TTC549 (cell line): Measurements from ENCODE around the gene CREB3L2.
"Not testable (repeated sequence)": the region's sequence is repeated elsewhere in the genome, so short reads cannot be mapped to it uniquely, and the experiment has no call there.

Experiments used
- FAIRE-seq: peaks from 2 replicates; lab custom pipeline; 2012; peaks lifted over from hg19 to GRCh38; lab: Jason Lieb, UNC

The CREB3L2 gene, protein sequence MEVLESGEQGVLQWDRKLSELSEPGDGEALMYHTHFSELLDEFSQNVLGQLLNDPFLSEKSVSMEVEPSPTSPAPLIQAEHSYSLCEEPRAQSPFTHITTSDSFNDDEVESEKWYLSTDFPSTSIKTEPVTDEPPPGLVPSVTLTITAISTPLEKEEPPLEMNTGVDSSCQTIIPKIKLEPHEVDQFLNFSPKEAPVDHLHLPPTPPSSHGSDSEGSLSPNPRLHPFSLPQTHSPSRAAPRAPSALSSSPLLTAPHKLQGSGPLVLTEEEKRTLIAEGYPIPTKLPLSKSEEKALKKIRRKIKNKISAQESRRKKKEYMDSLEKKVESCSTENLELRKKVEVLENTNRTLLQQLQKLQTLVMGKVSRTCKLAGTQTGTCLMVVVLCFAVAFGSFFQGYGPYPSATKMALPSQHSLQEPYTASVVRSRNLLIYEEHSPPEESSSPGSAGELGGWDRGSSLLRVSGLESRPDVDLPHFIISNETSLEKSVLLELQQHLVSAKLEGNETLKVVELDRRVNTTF

DNA sequence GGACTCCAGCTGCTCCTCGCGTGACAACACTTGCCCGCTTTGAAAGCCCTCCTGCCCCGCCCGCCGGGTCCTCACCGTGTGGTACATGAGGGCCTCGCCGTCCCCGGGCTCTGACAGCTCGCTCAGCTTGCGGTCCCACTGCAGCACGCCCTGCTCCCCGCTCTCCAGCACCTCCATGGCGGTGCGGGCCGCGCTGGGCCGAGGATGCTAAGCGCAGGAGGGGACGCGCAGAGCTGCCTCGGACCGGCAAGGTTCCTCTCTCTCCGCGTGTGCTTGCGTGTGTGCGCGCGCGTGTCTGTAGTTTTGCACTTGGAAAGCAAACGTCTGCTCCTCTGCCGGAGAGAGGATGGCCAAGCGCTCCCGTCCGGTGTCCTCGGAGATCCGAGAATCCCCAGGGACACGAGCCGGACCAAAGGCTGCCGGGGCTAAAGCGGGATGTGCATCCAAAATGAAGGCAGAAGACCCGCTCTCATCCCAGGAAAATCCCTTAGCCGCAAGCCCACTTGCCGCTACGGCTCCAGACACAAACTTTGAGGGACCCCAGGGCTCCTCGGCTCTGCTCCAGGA is at the start of gene CREB3L2:
Gene CREB3L2 (minus strand): TSS at position 558 of the 567 bp plus-strand sequence. CDS start 381 bp downstream, at position 177.
- no peak for FAIRE-seq

DNA sequence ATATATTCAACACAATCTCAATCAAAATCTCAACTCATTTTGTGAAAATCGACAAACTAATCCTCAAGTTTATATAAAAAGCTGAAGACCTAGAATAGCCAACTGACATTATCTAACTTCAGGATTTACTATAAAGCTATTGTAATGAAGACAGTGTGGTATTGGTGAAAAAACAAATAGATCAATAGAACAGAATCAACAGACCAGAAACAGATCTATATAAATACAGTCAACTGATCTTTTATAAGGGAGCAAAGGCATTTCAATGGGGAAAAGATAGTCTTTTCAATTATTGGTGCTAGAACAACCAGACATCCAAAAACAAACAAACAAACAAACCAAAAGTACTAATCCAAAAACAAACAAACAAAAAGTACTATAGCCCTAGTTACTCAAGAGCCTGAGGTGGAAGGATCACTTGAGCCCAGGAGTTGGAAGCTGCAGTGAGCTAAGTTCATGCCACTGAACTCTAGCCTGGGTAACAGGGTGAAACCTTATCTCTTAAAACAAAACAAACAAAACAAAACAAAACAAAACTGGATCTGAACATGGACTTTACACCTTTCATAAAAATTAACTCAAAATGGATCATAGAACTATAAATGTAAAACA is 47.7 kb upstream of the CREB3L2 start:
- no peak for FAIRE-seq

DNA sequence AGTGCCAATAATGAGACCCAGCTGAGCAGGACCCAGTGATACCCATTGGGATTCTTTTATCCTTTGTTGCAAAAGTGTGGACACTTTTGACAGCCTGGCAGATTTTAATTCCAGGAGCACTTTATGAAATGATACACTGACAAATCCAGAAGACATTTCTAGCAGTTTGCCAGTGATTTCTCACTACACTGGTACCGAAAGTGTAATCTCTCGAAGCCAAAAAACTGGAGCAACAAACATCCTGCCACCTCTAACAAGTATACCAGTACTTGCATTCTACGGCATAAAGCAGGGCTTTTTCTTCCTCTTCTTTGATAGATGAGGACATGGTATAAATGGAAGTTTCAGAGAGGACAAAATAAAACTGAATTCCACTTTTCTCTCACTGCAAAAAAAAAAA is 46.0 kb upstream of the CREB3L2 start:
- no peak for FAIRE-seq

DNA sequence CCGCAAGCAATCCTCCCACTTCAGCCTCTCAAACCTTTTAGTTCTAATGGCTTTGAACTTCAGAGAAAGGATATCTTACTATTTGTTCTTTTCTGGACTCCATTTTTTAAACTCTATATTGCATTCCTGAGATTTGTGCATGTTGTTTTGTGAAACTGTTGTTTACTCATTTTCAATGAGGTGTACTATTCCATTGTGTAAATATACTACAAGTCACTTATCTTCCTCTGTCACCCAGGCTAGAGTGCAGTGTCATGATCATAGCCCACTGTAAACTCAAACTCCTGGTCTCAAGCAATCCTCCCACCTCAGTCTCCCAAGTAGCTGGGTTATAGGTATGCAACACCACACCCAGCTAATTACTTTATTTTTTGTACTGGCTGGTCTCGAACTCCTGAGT is 43.0 kb upstream of the CREB3L2 start:
- FAIRE-seq: no peak

DNA sequence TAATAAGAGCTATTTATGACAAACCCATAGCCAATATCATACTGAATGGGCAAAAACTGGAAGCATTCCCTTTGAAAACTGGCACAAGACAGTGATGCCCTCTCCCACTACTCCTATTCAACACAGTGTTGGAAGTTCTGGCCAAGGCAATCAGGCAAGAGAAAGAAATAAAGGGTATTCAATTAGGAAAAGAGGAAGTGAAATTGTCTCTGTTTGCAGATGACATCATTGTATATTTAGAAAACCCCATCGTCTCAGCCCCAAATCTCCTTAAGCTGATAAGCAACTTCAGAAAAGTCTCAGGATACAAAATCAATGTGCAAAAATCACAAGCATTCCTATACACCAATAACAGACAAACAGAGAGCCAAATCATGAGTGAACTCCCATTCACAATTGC is 38.2 kb upstream of the CREB3L2 start:
- not testable (repeated sequence) for FAIRE-seq

DNA sequence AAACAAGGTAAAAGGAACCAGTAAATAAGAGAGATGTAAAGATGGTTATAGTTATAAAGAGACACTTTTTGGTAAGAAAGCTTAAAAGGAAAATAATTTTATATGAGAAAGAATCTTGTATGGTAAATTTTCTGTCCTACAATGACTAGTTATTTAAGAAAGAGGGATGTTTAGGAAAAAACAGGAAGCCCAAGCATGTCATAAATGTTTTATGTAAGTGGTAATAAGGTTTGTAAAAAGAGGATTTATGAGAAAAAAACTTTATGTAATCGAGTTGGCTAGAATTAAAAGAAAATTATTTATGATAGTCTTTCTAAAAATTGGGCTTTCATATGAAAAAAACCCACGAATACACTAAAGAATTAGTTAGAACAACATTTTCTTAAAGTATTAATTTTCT is 34.2 kb upstream of the CREB3L2 start:
- FAIRE-seq: no peak

DNA sequence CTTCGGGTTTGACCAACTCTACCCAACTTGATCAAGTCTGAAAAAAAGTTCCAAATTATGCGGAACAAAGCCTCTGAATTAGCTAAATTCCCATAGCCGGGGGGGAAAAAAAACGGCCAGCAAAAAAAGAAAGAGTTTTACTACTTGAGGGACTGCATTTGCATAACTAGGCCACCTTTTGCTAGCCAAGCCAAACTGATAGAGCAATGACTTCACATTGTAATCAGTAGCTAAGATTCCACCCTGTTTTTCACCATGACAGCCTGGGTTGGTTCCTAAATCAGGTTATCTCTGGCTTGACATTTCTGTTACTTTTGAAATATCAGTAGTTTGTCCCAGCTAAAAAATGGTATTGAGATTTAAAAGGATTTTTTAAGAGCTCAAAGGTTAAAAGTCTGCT is 31.4 kb upstream of the CREB3L2 start:
- FAIRE-seq: no peak

DNA sequence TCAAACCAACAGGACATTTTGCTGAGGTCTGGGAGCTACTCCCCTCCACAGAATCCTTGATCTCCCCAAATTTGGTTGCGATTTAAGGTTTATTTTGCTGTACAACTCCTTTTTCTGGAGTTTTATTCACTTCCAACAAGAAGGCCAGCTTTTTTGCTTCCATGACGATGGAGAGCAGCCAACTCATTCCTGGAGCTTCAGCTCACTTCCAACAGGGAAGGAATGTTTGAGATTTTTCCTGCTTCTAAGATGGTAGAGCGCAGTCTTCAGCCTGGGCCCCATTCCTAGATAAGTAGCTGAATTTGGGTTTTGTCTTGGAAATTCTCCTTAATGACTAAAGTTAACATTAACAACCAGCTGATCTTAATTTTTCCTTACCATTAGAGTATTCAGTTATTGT is 30.9 kb upstream of the CREB3L2 start:
- no peak for FAIRE-seq

DNA sequence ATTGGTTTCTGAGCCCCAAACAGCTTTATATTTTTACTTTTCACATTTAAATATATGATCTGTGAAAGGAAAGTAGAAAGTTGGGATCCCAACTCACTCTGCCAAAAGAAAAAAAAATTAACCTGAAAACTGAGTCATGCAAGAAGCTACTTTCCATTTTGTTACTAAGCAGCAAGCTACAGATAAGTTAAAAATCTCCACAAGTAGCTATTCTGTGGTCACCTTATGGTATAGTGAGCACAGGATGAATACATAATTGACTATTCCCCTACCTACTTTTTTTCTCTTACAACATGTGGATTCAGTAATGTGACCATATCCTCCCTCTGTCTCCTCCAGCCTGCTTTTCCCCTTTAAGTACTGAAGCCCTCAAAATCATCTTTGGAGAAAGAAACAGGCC is 30.3 kb upstream of the CREB3L2 start:
- no peak for FAIRE-seq

DNA sequence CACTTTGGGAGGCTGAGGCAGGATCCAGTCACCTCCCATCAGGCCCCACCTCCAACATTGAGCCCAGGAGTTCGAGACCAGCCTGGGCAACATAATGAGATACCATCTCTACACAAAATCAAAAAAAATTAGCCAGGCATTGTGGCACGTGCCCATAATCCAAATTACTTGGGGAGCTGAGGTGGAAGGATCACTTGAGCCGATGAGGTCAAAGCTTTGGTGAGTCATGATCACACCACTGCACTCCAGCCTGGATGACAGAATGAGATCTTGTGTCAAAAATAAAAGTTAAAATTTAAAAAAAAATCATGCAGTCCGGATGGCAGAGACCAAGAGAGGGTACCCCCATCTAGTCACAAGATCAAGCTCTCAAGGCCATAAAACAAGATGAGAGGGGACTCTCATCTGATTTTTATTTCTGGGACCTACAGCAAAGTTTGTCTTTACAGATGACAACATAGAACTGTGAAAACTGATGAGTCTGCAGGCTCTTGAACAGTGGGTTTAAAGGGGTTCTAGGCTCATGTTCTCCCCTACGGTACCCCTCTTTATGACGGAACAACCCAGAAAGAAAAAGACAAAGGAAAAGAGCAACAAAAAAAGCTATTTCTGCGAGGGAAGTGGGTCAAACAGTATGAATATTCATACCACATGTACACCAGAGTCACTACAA is 28.9 kb upstream of the CREB3L2 start:
- no peak for FAIRE-seq

DNA sequence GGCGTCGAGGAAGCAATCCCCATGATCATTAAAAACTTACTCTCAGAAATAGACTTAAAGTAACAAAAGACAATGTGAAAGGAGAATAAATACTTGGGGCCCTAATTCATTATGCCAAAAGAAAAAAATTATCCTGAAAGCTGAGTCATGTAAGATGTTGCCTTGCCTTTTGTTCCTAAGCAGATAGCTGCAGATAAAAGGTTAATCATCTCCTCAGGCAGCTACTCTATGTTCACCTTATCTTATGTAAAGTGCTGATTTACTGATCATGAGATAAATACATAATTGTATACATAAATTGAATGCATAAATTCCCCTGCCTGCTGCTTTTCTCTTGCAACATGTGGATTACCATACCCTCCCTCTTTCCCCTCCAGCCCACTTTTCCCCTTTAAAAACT is 28.1 kb upstream of the CREB3L2 start:
- FAIRE-seq: no peak

DNA sequence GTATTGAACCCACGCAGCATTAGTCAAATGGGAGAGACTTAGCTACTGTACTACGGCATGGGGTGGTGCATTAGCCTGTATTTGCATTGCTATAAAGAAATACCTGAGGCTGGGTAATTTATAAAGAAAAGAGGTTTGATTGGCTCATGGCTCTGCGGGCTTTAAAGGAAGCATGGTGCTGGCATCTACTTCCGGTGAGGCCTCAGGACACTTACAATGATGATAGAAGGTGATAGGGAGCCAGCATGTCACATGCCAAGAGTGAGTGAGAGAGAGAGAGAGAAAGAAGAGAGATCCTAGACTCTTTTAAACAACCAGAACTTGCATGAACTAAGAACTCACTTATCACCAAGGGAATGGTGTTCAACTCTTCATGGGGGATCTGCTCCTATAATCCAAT is 27.2 kb upstream of the CREB3L2 start:
- no peak for FAIRE-seq

DNA sequence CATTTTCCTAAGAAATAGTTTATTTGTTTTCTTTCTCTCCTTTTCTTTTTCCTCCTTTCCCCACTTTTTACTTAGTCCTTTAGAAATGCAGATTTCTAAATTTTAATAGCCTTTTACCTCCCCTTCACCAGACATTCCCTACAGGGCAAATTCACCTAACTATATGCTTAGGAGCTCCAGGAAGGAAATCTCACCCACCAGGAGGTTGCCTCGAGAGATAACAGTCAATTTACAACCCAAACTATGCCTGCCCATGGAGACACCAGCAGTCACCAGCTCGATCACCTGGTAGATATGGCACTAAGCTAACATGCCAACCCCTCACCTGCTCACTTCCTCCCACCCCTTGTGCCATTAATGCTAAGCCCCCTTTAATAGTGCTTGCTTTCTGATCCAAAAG is 25.2 kb upstream of the CREB3L2 start:
- no peak for FAIRE-seq

DNA sequence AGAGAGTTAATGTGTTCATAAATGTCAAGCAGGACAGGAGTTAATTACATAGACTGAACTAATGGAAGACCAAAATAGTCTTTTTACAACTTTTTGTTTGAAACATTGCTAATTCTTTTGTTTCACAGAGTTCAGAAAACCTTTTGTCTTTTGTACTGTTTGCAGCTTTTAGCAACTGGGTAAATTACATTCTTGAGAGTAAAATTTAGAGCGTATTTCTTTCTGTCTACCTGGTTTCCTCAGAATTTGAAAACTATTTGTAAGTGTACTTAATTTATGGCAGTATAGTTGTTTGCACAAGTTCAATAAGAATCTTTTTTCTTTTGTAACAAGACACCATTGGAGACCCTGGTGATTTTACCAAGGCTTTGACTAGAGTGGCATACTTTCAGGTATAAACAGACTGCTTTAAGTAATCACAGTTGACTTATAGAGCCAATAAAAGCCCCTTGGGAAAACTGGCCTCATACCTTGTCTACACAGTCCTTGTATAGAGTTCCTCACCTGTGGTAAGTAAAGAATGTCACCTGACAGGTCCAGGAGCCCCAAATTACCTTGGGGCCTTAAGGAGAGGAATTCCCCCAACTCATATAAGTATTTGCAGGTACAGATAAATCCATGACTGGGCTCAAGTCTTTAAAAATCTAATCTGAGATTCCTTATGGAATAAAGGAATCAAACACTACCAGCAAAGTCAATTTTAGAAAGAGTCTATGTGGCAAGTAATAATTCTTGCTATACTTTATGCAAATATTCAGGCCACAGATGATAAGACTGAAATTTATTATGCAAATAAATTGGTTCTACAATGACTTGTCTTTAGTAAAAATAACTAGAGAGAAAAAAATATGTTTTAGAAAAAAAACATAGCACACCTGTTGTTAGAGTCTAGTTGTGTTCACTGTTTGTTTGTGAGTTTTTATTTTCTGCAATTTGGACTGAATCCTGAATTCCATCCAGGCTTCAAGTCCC is 23.6 kb upstream of the CREB3L2 start:
- no peak for FAIRE-seq

DNA sequence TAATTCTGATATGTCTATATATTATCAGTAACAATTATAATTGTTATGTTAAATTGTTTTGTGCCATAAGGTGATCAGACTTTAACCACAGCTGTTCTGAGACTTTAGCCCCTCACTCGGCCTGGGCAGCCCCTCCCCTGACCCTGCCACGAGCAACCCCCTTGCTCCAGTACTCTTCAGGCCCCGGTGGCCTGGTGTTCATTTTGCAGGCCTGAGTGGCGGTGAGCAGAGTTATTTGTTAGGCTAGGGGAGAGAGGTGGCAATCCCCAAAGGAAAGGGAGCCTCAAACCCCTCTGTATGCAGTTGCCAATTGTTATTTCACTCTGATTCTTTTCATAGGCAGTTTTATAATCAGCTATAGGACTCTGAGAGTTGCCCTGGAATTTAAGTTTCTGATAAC is 22.9 kb upstream of the CREB3L2 start:
- no peak for FAIRE-seq

DNA sequence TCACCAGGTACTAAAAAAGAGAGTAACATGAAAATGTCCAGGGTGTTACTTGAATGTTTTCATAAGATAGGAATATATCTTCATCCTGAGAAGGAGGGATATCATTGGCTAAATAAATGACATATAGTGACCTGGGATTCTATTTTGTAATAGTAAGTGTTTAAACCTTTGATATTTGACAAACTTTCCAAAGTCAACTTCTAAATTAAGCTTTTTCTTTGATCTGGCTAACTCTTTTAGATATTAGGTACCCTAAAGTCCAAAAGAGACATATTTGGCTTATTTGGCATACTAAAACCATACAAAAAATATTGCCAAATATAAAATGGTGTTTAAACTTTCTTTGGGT is 22.4 kb upstream of the CREB3L2 start:
- no peak for FAIRE-seq

DNA sequence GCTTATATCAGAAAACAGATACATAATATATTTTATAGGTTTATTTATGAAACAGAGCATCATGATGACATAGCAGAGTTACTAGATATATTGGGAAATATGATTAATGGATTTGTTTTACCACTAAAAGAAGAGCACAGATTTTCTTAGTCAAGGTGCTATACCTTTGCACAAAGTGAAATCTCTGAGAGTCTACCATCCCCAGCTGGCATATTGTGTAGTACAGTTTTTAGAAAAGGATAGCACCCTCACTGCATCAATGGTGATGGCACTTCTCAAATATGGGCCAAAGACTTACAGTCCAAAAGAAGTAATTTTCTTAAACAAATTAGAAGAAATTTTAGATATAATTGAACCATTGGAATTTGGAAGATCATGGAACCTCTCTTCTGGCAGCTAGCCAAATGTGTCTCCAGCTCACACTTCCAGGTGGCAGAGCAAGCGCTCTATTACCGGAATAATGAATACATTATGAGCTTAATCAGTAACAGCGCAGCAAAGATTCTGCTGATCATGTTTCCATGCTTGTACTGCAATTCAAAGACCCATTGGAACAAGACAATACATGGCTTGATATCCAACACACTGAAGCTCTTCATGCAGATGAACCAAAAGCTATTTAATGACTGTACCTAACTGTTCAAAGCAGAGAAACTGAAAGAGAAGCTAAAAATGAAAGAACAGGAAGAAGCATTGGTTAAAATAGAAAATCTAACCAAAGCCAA is 21.9 kb upstream of the CREB3L2 start:
- FAIRE-seq: no peak

DNA sequence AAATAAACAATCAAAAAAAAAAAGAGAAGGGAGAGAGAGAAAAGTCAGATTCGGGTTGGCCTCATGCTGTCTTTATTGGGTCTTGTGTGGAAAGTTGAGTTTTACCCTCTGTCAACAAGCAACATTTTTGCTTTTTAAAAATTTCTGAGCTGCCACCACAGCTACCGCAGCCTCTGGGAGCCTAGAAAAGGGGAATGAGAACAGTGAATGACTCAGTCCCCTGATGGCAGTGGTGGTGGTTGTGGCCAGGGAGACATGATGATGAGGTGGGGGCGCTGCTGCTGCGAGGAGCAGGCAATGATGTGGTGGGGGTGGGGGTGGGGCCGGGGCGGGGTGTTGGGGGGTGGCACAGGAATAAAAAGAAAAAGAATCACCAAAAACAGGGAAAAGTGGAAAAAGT is 20.0 kb upstream of the CREB3L2 start:
- FAIRE-seq: no peak

DNA sequence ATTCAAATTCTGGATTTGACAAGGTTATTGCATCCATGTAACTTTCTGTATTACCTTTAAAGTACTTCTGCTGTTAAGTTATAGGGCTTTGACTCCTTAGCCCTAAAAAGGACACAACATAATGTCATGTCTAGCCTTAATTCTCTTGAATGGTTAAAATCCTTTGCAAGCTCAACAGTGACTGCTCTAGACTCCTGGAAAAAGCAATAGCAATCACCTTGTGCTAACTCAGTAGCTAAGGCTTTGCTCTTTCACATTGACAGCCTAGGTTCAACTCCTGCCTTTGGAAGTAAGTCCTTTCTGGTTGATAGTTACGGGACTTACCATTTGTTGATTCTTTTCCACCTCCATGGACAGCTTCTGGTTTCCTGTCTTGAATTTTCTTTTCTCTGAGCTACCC is 16.1 kb upstream of the CREB3L2 start:
- FAIRE-seq: no peak

DNA sequence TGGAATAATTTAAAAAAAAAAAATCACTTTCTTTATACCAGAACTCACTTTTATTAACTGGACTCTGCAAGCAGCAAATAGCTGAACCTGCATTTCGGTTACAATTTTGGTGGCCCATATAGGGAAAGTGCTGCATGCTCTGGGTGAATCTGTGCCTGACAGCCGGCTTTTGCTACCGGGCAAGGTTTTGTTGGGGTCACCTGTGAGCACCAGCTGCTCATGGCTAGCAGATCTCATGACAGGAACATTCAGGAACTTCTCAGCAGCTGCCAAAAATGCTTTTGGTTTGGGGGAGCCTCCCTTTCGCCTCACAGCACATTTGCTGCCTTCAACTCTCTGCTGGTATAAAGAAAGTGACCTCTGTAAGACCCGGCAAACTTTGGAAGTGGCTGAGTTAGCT is 13.2 kb upstream of the CREB3L2 start:
- no peak for FAIRE-seq

DNA sequence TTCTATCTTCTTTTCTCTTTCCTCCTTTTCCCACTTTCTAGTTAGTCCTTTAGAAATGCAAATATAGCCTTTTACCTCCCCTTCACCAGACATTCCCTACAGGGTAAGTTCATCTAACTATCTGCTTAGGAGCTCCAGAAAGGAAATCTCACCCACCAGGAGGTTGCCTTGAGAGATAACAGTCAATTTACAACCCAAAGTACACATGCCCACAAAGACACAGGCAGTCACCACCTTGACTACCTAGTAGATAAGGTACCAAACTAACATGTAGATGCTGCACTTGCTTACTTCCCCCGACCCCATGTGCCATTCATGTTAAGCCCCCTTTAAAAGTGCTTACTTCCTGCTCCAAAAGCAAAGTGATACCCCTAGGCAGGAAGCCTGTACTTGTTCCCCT is 12.8 kb upstream of the CREB3L2 start:
- no peak for FAIRE-seq
